DND-41 (cell line): ENCODE measurements around the gene CIITA.

Experiments used
- ATAC-seq: fragments of 200-7000 bp; cut with Tn5 transposase; 3 replicates; pipeline ENCODE4 v1.9.1; 2021; ENCODE audit warnings: low read depth; ENCODE audit not compliant: insufficient read depth
- DNase-seq: peaks from one replicate; pipeline ENCODE4 v3.0.0-alpha.2; 2020
- H2AFZ ChIP-seq: 2 replicates; pipeline ENCODE4 v1.6.0; 2012; ENCODE audit warnings: low read depth, low read length
- H3K27ac ChIP-seq: 2 replicates; pipeline ENCODE4 v1.5.1; 2012; ENCODE audit warnings: low read length, inconsistent platforms
- H3K27me3 ChIP-seq: fragments of 200-600 bp; sonication (generic); 2 replicates; pipeline ENCODE4 v1.6.0; 2012; ENCODE audit warnings: low read length, mild to moderate bottlenecking, inconsistent platforms; ENCODE audit not compliant: insufficient read depth, poor library complexity
- H3K36me3 ChIP-seq: 2 replicates; pipeline ENCODE4 v1.5.1; 2012; ENCODE audit warnings: low read length, inconsistent platforms; ENCODE audit not compliant: insufficient read depth
- H3K4me1 ChIP-seq: 2 replicates; pipeline ENCODE4 v1.5.1; 2012; ENCODE audit warnings: mild to moderate bottlenecking, low read length; ENCODE audit not compliant: insufficient read depth
- H3K4me2 ChIP-seq: 2 replicates; pipeline ENCODE4 v1.6.0; 2012; ENCODE audit warnings: mild to moderate bottlenecking, moderate library complexity, low read length, inconsistent platforms; ENCODE audit not compliant: insufficient read depth
- H3K4me3 ChIP-seq, 2 experiments: fragments of 200-600 bp in 1 of 2; shearing (Covaris generic) in 1 of 2; 2 replicates each; pipeline ENCODE4 v1.5.1; 2012 to 2016; ENCODE audit warnings: inconsistent platforms in 2 of 2, low read length in 2 of 2, mild to moderate bottlenecking in 2 of 2, low read depth in 1 of 2, moderate library complexity in 1 of 2
- H3K79me2 ChIP-seq: 2 replicates; pipeline ENCODE4 v1.6.0; 2012; ENCODE audit warnings: low read length, inconsistent platforms; ENCODE audit not compliant: insufficient read depth
- H3K9ac ChIP-seq: 2 replicates; pipeline ENCODE4 v1.6.0; 2012; ENCODE audit warnings: low read depth, mild to moderate bottlenecking, inconsistent platforms, low read length, moderate library complexity
- H3K9me3 ChIP-seq: 2 replicates; pipeline ENCODE4 v1.5.1; 2012; ENCODE audit warnings: low read length, moderate library complexity, mild to moderate bottlenecking, inconsistent platforms; ENCODE audit not compliant: insufficient read depth, severe bottlenecking
- H4K20me1 ChIP-seq: 2 replicates; pipeline ENCODE4 v1.6.0; 2012; ENCODE audit warnings: low read length; ENCODE audit not compliant: insufficient read depth
- EZH2 ChIP-seq: IDR thresholded peaks from 3 replicates; pipeline ENCODE4 v1.6.1; 2012; ENCODE audit warnings: borderline replicate concordance, low read depth, mild to moderate bottlenecking, moderate library complexity, low read length, inconsistent platforms; ENCODE audit not compliant: severe bottlenecking
- TF ChIP-seq, protein P1 (sequence below): IDR thresholded peaks from 2 replicates; pipeline ENCODE4 v1.5.1; 2012; ENCODE audit warnings: borderline replicate concordance, low read length, moderate library complexity, mild to moderate bottlenecking; ENCODE audit not compliant: poor library complexity, severe bottlenecking; ENCODE audit errors: extremely low read depth

The CIITA gene

GRCh38 chr16:10834766-10835165 lies 42.2 kb upstream of the CIITA start:
- Histone ChIP-seq H3K4me3 (no peak overlapping the region), H3K9me3 (no peaks in the 10 kb centered on the region), H3K4me1 (no peaks in the 10 kb centered on the region), H3K9ac (no peak overlapping the region), H4K20me1 (no peaks in the 10 kb centered on the region), H3K27me3 (peaks cover 8% of the 10 kb centered on the region), H2AFZ (no peak overlapping the region), H3K36me3 (no peaks in the 10 kb centered on the region), H3K79me2 (no peaks in the 10 kb centered on the region), H3K27ac (no peak overlapping the region), H3K4me2 (no peak overlapping the region)
- DNase-seq (no peak), ATAC-seq (no peak)
- no peak for TF ChIP-seq EZH2
- TF ChIP-seq, protein P1, sequence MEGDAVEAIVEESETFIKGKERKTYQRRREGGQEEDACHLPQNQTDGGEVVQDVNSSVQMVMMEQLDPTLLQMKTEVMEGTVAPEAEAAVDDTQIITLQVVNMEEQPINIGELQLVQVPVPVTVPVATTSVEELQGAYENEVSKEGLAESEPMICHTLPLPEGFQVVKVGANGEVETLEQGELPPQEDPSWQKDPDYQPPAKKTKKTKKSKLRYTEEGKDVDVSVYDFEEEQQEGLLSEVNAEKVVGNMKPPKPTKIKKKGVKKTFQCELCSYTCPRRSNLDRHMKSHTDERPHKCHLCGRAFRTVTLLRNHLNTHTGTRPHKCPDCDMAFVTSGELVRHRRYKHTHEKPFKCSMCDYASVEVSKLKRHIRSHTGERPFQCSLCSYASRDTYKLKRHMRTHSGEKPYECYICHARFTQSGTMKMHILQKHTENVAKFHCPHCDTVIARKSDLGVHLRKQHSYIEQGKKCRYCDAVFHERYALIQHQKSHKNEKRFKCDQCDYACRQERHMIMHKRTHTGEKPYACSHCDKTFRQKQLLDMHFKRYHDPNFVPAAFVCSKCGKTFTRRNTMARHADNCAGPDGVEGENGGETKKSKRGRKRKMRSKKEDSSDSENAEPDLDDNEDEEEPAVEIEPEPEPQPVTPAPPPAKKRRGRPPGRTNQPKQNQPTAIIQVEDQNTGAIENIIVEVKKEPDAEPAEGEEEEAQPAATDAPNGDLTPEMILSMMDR: no peak

DNA sequence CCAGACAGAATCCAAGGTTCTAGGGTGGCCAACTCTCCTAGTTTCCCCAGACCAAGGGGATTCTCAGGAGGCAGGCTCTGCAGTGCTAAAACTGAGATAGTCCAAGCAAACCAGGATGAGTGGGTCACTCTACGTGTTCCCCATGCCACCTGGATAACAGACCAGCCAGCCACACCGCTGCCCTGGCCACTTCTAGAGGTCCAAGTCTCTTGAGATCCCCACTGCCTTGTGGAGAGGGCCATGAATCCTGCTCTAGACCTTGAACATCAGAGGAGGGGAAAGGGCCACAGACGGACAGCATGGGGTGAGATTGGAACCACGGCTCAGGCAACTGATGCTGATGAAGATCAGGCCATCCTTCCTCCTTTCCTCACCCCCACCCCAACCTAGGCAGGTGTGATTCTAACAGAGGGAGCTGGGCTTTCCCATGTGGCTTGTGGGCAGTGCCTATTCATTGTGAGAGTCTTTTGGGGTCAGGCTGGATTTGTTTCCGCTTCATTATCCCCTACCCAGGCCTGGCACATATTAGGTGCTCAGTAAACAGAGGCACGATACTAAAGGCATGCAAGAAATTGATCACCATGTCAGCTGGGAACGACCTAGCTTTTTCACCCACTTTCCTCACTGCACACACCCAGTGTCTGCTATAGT lies 41.6 kb upstream of the CIITA start:
- ATAC-seq (no peak), DNase-seq (no peak)
- no peak overlapping the region for H3K4me3 ChIP-seq
- no peaks in the 10 kb centered on the region for H3K4me1 ChIP-seq
- TF ChIP-seq EZH2: no peak
- TF ChIP-seq, protein P1: no peak
- H3K79me2 ChIP-seq: no peaks in the 10 kb centered on the region
- H3K36me3 ChIP-seq: no peaks in the 10 kb centered on the region
- no peaks in the 10 kb centered on the region for H3K9me3 ChIP-seq
- no peak overlapping the region for H2AFZ ChIP-seq
- no peaks in the 10 kb centered on the region for H4K20me1 ChIP-seq
- H3K9ac ChIP-seq: no peak overlapping the region
- H3K27me3 ChIP-seq: peaks cover 8% of the 10 kb centered on the region
- no peak overlapping the region for H3K4me2 ChIP-seq
- H3K27ac ChIP-seq: no peak overlapping the region

- H4K20me1 ChIP-seq: no peaks in the 10 kb centered on the region
- no peak overlapping the region for H3K4me3 ChIP-seq
- ATAC-seq (no peak), DNase-seq (no peak)
- H3K27ac ChIP-seq: no peak overlapping the region
- no peaks in the 10 kb centered on the region for H3K36me3 ChIP-seq
- no peak overlapping the region for H3K9ac ChIP-seq
- H3K4me2 ChIP-seq: no peak overlapping the region
- no peaks in the 10 kb centered on the region for H3K79me2 ChIP-seq
- H3K9me3 ChIP-seq: no peaks in the 10 kb centered on the region
- H3K27me3 ChIP-seq: peaks cover 6% of the 10 kb centered on the region
- H3K4me1 ChIP-seq: no peaks in the 10 kb centered on the region
- no peak for TF ChIP-seq EZH2
- TF ChIP-seq, protein P1: no peak
- H2AFZ ChIP-seq: no peak overlapping the region
Measured at GRCh38 chr16:10836174-10836853, 40.7 kb upstream of the CIITA start.
